OCI-LY7 (cell line): ENCODE measurements around the gene PTPRO.

Experiments
- CTCF ChIP-seq: fragments of 200-600 bp; sonication (generic); conservative IDR thresholded peaks from 2 replicates; pipeline ENCODE4 v1.5.1; 2014; ENCODE audit warnings: mild to moderate bottlenecking, antibody characterized with exemption, low read length, moderate library complexity, mixed read lengths
- EZH2phosphoT487 ChIP-seq: fragments of 200-600 bp; sonication (generic); IDR thresholded peaks from 2 replicates; pipeline ENCODE4 v1.6.1; 2018; ENCODE audit warnings: low read depth, borderline replicate concordance, mild to moderate bottlenecking, mixed run types, antibody characterized with exemption, low read length, moderate library complexity, mixed read lengths

GRCh38 chr12:15481846-15482245 lies 159.5 kb downstream of the PTPRO start:
- TF ChIP-seq CTCF (no peak), EZH2phosphoT487 (no peak)
